RWPE1 (cell line): ENCODE measurements around the gene IFT25.

Experiments
- CTCF ChIA-PET: fragments of 350-600 bp; sonication (Branson Sonifier 250); formaldehyde crosslinking; extraction: SDS; loops from one replicate; lab custom pipeline; 2021; lab: Yijun Ruan, JAX
- POLR2A ChIA-PET: fragments of 400-600 bp; formaldehyde crosslinking; extraction: SDS; loops from one replicate; lab custom pipeline; 2020; ENCODE audit warnings: antibody characterized with exemption; ENCODE audit not compliant: low non-redundant PET; lab: Yijun Ruan, JAX
- DNase-seq: peaks from one replicate; pipeline ENCODE4 v3.0.0; 2012; ENCODE audit warnings: low spot score
- H3K27ac ChIP-seq: fragments of 450-650 bp; 2 replicates; pipeline ENCODE4 v1.5.1; 2017
- CTCF ChIP-seq: fragments of 450-650 bp; conservative IDR thresholded peaks from 2 replicates; pipeline ENCODE4 v1.5.1; 2017; ENCODE audit warnings: low read depth, mild to moderate bottlenecking

Gene IFT25

DNA sequence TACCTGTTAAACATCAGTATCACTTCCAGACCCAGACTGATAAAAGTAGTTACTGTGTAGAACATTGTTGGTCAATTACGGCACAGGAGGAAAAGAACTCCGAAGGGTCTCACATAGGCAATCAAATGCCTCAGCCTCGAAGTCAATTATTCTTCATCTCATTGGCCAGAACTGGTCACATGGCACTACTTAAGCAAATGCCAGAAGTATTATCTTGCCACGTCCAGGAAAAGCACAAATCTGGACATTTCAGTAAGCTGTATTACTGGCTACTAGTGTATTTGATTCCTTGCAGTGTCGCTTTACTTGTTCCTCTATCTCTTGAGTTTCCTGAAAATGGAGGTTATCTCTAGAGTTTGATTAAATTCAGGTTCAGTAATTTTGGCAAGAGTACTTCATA is 27.2 kb downstream of the IFT25 start:
- no peak for TF ChIP-seq CTCF
- no peak overlapping the region for H3K27ac ChIP-seq
- ChIA-PET CTCF (no interaction called here), POLR2A (no interaction called here)
- no peak for DNase-seq

DNA sequence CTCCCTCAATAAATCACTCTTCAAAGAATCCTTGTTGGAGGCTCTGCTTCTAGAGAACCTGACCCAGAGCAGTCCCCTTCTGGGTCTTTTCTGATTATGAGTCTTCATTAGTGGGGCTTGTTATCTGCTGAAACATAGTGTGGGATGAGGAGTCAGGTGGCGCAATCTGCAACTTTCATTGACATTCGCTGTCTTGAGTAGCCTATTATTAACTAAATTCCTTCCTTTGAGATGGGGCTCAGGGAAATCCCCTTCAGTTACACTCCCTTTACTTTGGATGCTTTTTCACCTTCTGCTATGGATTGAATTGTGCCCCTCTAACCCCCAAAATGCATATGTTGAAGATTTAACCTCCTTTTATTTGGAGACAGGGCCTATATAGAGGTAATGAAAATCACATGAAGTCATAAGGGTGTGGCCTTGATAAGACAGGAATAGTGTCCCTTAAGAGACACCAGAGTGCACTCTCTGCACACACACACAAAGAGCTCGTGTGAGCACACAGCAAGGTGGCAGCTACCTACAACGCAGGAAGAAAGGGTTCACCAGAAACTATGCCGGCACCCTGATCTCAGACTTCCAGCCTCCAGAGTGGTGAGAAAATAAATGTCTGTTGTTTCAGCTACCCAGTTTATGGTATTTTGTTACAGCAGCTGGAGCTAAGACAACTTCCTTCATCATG is 32.0 kb downstream of the IFT25 start:
- DNase-seq, result no peak
- no peak for TF ChIP-seq CTCF
- no peak overlapping the region for H3K27ac ChIP-seq
- ChIA-PET CTCF (no interaction called here), POLR2A (no interaction called here)

DNA sequence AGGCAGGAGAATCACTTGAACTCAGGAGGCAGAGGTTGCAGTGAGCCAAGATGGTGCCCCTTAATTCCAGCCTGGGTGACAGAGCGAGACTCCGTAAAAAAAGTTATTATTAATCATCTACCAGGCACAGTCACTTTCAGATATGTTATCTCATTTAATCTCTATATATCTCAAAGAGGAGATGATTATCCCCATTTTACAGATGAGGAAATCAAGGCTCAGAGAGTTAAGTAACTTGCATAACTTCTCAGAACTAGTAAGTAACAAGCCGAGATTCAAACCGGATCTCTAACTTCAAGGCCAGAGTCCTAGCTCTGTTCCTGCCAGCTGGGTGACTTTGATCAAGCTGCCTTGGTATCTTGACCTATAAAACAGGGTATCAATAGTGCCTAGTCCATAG is 34.1 kb downstream of the IFT25 start:
- TF ChIP-seq CTCF, result no peak
- H3K27ac ChIP-seq, result no peak overlapping the region
- CTCF ChIA-PET, result interaction anchor here (0.5 kb wide), 1 partner anchor 43 kb away, joined by 4 read pairs; no protein-coding TSS in a partner anchor
- POLR2A ChIA-PET, result no interaction called here
- DNase-seq, result no peak

DNA sequence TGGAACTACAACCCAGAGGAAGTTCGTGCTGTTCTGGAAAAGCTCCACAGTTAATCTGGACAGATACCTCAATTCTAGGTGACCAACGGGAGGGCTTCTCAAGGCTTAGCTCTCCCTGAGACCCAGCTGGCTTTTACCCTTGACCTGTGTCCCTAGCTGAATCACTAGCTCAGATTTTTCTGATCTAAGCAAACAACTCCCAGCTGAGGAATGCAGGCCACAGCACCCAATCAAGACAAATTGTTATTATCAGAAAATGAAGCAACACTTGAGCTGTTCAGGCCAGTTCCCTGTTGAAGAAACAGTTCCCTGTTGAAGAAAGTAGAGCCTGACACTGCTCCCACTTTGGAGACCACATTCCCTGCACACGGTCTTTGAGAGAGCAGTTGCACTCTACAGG is 35.6 kb downstream of the IFT25 start:
- TF ChIP-seq CTCF, result no peak
- H3K27ac ChIP-seq, result no peak overlapping the region
- peak; percentile 36 for DNase-seq
- ChIA-PET CTCF (no interaction called here), POLR2A (no interaction called here)

DNA sequence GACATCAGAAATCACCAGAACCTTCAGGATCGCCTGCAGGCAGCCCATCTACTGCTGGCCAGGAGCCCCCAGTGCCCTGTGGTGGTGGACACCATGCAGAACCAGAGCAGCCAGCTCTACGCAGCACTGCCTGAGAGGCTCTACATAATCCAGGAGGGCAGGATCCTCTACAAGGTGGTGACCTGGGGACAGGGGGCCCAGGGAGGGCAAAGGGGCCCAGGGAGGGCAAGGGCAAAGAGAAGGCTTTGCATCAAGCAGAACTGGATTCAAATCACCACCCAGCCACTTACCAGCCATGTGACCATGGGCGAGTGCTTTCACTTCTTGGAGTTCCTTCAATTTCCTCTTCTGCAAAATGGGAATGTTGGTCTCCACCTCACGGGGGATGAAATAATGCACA is 39.4 kb downstream of the IFT25 start:
- no peak for TF ChIP-seq CTCF
- no peak for DNase-seq
- ChIA-PET CTCF (no interaction called here), POLR2A (no interaction called here)
- H3K27ac ChIP-seq, result no peak overlapping the region

- TF ChIP-seq CTCF, result no peak
- ChIA-PET POLR2A (no interaction called here), CTCF (no interaction called here)
- no peak overlapping the region for H3K27ac ChIP-seq
- no peak for DNase-seq
These were observed 40.0 kb downstream of the IFT25 start for GRCh38 chr1:53905509-53905908.
